Endothelial cell of umbilical vein (primary cell): ENCODE measurements around the gene PIKFYVE. TPM values are rescaled to one million over a fixed set of nuclear protein-coding genes. Genes with fewer than 3 reads are reported as not detected.

ENCODE experiments used
- BruUV-seq: library from RNA; stranded (reverse); fragments of 400-500 nt; replicated peaks from 2 replicates; lab custom pipeline; 2021; lab: Mats Ljungman, UMichigan
- CTCF ChIA-PET: fragments of 300-600, 350-600 bp; sonication (Branson Sonifier 250); formaldehyde crosslinking; loops from one replicate; lab custom pipeline; 2021; ENCODE audit warnings: antibody characterized with exemption, inconsistent platforms; lab: Charles Lee
- POLR2A ChIA-PET: fragments of 300-600, 350-600 bp; sonication (Branson Sonifier 250); formaldehyde crosslinking; loops from one replicate; lab custom pipeline; 2021; ENCODE audit warnings: antibody characterized with exemption, inconsistent platforms; lab: Charles Lee
- DNase-seq: peaks from one replicate; pipeline ENCODE4 v3.0.0-alpha.2; 2011; ENCODE audit warnings: low read depth, low spot score
- FAIRE-seq: peaks from 2 replicates; lab custom pipeline; 2011; peaks lifted over from hg19 to GRCh38; lab: Jason Lieb, UNC
- H2AFZ ChIP-seq: 2 replicates; pipeline ENCODE4 v1.6.0; 2012; ENCODE audit warnings: low read depth, low read length, control low read depth, inconsistent platforms
- H3K27ac ChIP-seq: 2 replicates; pipeline ENCODE4 v1.5.1; 2011; ENCODE audit warnings: low read depth, mild to moderate bottlenecking, control low read depth, low read length, moderate library complexity; ENCODE audit not compliant: insufficient read depth
- H3K27me3 ChIP-seq, 2 experiments: 2 replicates each; pipeline versions ENCODE4 v1.6.0 to v1.6.1; 2011; ENCODE audit warnings: low read length in 2 of 2, mixed read lengths in 1 of 2; ENCODE audit not compliant: control insufficient read depth in 2 of 2, insufficient read depth in 2 of 2
- H3K36me3 ChIP-seq, 2 experiments: 2 replicates in 1 of 2; 3 replicates in 1 of 2; pipeline ENCODE4 v1.5.1; 2011; ENCODE audit warnings: low read length in 2 of 2, mild to moderate bottlenecking in 1 of 2, moderate library complexity in 1 of 2; ENCODE audit not compliant: control insufficient read depth in 2 of 2, insufficient read depth in 2 of 2; ENCODE audit errors: extremely low read depth in 1 of 2
- H3K4me1 ChIP-seq: 3 replicates; pipeline ENCODE4 v1.5.1; 2011; ENCODE audit warnings: mild to moderate bottlenecking, low read length; ENCODE audit not compliant: control insufficient read depth, insufficient read depth; ENCODE audit errors: extremely low read depth
- H3K4me2 ChIP-seq: 2 replicates; pipeline ENCODE4 v1.6.1; 2011; ENCODE audit warnings: low read length, control low read depth, mixed read lengths; ENCODE audit not compliant: insufficient read depth
- H3K4me3 ChIP-seq, 3 experiments: fragments of 200-600 bp in 1 of 3; sonication (generic), shearing (Covaris generic) in 1 of 3; replicated peaks in 1 of 3; 2 replicates each; pipeline ENCODE4 v1.5.1; 2011 to 2016; ENCODE audit warnings: control low read depth in 3 of 3, low read length in 3 of 3, mild to moderate bottlenecking in 2 of 3, inconsistent platforms in 1 of 3, low read depth in 1 of 3, moderate library complexity in 1 of 3; ENCODE audit not compliant: insufficient read depth in 1 of 3
- H3K79me2 ChIP-seq: 2 replicates; pipeline ENCODE4 v1.6.0; 2012; ENCODE audit warnings: low read length, inconsistent platforms; ENCODE audit not compliant: control insufficient read depth, insufficient read depth
- H3K9ac ChIP-seq: replicated peaks from 2 replicates; pipeline ENCODE3; 2011; ENCODE audit warnings: low read length, control low read depth; ENCODE audit not compliant: insufficient read depth; ENCODE audit errors: extremely low read depth
- H3K9me1 ChIP-seq: replicated peaks from 3 replicates; pipeline ENCODE4 v1.6.0; 2011; ENCODE audit warnings: mild to moderate bottlenecking, low read length; ENCODE audit not compliant: control insufficient read depth, insufficient read depth; ENCODE audit errors: extremely low read depth
- H3K9me3 ChIP-seq: replicated peaks from 2 replicates; pipeline ENCODE4 v1.5.1; 2012; ENCODE audit warnings: low read length, inconsistent platforms; ENCODE audit not compliant: control insufficient read depth, insufficient read depth
- H4K20me1 ChIP-seq: replicated peaks from 2 replicates; pipeline ENCODE3; 2011; ENCODE audit warnings: mild to moderate bottlenecking, low read length; ENCODE audit not compliant: control insufficient read depth, insufficient read depth; ENCODE audit errors: extremely low read depth
- EZH2 ChIP-seq: IDR thresholded peaks from 2 replicates; pipeline ENCODE4 v1.6.1; 2012; ENCODE audit warnings: borderline replicate concordance, low read depth, mild to moderate bottlenecking, moderate library complexity, low read length, inconsistent platforms; ENCODE audit not compliant: severe bottlenecking
- FOS ChIP-seq: IDR thresholded peaks from 2 replicates; pipeline ENCODE4 v1.6.1; 2011; ENCODE audit warnings: mild to moderate bottlenecking, low read length, moderate library complexity, borderline replicate concordance; ENCODE audit not compliant: insufficient read depth
- GATA2 ChIP-seq: IDR thresholded peaks from 2 replicates; pipeline ENCODE4 v1.7.0; 2011; ENCODE audit warnings: low read depth, mild to moderate bottlenecking, moderate library complexity, mixed read lengths, low read length; ENCODE audit not compliant: insufficient read length, insufficient read depth
- JUN ChIP-seq: IDR thresholded peaks from 2 replicates; pipeline ENCODE4 v1.6.1; 2011; ENCODE audit warnings: borderline replicate concordance, low read depth; ENCODE audit not compliant: insufficient read length, insufficient read depth
- MYC ChIP-seq: IDR thresholded peaks from one replicate; pipeline ENCODE4 v1.6.1; 2011; ENCODE audit warnings: mild to moderate bottlenecking, low read depth, low read length
- POLR2A ChIP-seq: IDR thresholded peaks from 2 replicates; pipeline ENCODE4 v1.6.1; 2012; ENCODE audit warnings: low read depth, mild to moderate bottlenecking, control low read depth, low read length
- POLR2AphosphoS5 ChIP-seq: IDR thresholded peaks from 2 replicates; pipeline ENCODE4 v1.6.1; 2012; ENCODE audit warnings: low read depth, mild to moderate bottlenecking, control low read depth, low read length, moderate library complexity; ENCODE audit not compliant: insufficient read depth
- dilution Hi-C: fragments of 300-500 bp; cut with MboI; formaldehyde crosslinking; loops from one replicate; pipeline ENCODE4 v1.15.0; 2019; ENCODE audit warnings: low sequenced_read_pairs; ENCODE audit not compliant: extremely low pct_ligation_motif_present
- intact Hi-C: fragments of 100-400 bp; cut with micrococcal nuclease; formaldehyde crosslinking; loops from one replicate; pipeline ENCODE4 v1.10.0; 2022
- polyA plus RNA-seq, 4 experiments: library from polyadenylated mRNA; depleted of rRNA in 3 of 4; stranded (reverse) in 3 of 4; unstranded in 1 of 4; fragments of >200 nt; gene quantifications; 2 replicates each; pipeline versions ENCODE4 v1.2.1 to v1.2.3, GENCODE V29; 2011 to 2012; ENCODE audit warnings: missing spikeins in 1 of 4
- total RNA-seq: library from RNA; stranded (reverse); gene quantifications from 2 replicates; pipeline ENCODE4 v1.2.3, GENCODE V29; 2021
- TF ChIP-seq, protein P1 (sequence below), 2 donors: IDR thresholded peaks; 1 replicate in 1 of 2; 2 replicates in 1 of 2; pipeline ENCODE4 v1.5.1; 2011; ENCODE audit warnings: low read length in 2 of 2, mild to moderate bottlenecking in 2 of 2, moderate library complexity in 2 of 2, control low read depth in 1 of 2, inconsistent platforms in 1 of 2, low read depth in 1 of 2; ENCODE audit not compliant: insufficient read depth in 1 of 2; ENCODE audit errors: extremely low read depth in 1 of 2
- TF ChIP-seq, protein P2 (sequence below): IDR thresholded peaks from 2 replicates; pipeline ENCODE4 v1.6.1; 2011; ENCODE audit not compliant: insufficient read depth, insufficient read length

Gene PIKFYVE
- total and polyA plus RNA-seq, 2 donors (not counting 3 experiments of a cell fraction or from before 2014, with no cell fraction given), result 9.0 to 28.2 TPM

DNA sequence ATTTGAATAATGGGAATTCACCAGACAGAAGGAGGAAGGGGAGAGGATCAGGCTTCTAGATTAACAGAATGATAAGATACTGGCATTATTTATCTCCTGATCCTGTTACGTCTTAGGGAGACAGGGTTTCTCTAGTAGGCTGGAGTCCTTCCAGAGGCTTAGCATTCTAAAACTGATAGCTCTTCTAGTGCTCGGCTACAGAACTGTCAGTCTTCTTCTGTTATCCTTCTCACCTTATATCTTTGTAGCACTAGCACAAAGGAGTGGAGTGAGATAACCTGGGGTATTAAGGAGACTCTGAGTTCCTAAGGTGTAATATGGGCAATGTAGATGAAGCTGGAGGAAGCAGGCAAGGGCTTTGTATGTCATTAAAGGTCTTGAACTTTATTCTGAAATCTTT lies 52.1 kb downstream of the PIKFYVE start:
- FAIRE-seq (no peak), DNase-seq (no peak)
- intact Hi-C loops (no loop called here), dilution Hi-C loops (no loop called here)
- no peaks in the 10 kb centered on the region for H3K27me3 ChIP-seq
- ChIA-PET CTCF (interaction anchor here (0.9 kb wide), 1 partner anchor 17 kb away, joined by 3 read pairs; no protein-coding TSS in a partner anchor), POLR2A (no interaction called here)
- H3K4me3 ChIP-seq, result no peak overlapping the region
- H3K4me1 ChIP-seq, result no peaks in the 10 kb centered on the region
- no peak overlapping the region for H3K4me2 ChIP-seq
- BruUV-seq, result no TSS peak
- H3K9me1 ChIP-seq, result no peaks in the 10 kb centered on the region
- H3K27ac ChIP-seq, result no peak overlapping the region
- no peaks in the 10 kb centered on the region for H4K20me1 ChIP-seq
- H3K79me2 ChIP-seq, result no peaks in the 10 kb centered on the region
- TF ChIP-seq FOS (no peak), EZH2 (no peak), JUN (no peak), MYC (no peak), GATA2 (no peak), POLR2AphosphoS5 (no peak), POLR2A (no peak)
- TF ChIP-seq, protein P1, sequence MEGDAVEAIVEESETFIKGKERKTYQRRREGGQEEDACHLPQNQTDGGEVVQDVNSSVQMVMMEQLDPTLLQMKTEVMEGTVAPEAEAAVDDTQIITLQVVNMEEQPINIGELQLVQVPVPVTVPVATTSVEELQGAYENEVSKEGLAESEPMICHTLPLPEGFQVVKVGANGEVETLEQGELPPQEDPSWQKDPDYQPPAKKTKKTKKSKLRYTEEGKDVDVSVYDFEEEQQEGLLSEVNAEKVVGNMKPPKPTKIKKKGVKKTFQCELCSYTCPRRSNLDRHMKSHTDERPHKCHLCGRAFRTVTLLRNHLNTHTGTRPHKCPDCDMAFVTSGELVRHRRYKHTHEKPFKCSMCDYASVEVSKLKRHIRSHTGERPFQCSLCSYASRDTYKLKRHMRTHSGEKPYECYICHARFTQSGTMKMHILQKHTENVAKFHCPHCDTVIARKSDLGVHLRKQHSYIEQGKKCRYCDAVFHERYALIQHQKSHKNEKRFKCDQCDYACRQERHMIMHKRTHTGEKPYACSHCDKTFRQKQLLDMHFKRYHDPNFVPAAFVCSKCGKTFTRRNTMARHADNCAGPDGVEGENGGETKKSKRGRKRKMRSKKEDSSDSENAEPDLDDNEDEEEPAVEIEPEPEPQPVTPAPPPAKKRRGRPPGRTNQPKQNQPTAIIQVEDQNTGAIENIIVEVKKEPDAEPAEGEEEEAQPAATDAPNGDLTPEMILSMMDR (IDR thresholded peaks at IDR 0.05; ENCODE audit: extremely low read depth in 1 of 2, insufficient read depth in 1 of 2, low read depth in 1 of 2, low read length in 2 of 2), result no peak
- TF ChIP-seq, protein P2, sequence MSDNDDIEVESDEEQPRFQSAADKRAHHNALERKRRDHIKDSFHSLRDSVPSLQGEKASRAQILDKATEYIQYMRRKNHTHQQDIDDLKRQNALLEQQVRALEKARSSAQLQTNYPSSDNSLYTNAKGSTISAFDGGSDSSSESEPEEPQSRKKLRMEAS, result no peak
- H3K9me3 ChIP-seq, result no peaks in the 10 kb centered on the region
- H3K9ac ChIP-seq, result no peak overlapping the region
- no peak overlapping the region for H2AFZ ChIP-seq
- H3K36me3 ChIP-seq, result peaks cover 9 to 11% of the 10 kb centered on the region in 2 experiments
